ENCODE measurements around the gene MGME1. TPM values are rescaled to one million over a fixed set of nuclear protein-coding genes. Genes with fewer than 3 reads are reported as not detected.

MGME1 gene
- total RNA-seq, 1 experiment from 2014 or later: 56.0 TPM

DNA sequence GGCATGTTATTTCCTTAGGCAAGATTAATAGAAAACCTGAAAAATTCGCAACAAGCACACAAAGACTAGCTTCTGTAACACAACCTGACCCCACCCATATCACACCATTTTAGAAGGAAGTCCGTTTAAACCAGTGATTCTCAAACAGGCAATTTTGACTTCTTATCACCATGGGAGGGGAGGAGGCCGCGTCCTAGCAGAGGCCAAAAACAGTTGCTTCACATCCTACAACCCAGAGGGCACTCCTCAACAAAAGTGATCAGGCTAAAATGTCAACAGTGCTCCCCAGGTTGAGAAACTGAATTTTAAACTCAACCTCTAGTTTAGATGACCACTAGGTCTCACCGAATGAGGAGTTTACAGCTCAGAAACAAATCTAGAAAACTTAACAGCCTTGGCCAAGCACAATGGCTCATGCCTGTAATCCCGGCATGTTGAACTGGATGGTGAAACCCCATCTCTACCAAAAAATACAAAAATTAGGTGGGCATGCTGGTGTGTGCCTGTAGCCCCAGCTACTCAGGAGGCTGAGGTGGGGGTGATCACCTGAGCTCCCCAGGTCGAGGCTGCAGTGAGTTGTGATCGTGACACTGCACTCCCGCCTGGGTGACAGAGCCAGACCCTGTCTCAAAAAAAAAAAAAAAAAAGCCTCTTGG is 3.6 kb upstream of the MGME1 start (continued):
- TF ChIP-seq, protein P1, sequence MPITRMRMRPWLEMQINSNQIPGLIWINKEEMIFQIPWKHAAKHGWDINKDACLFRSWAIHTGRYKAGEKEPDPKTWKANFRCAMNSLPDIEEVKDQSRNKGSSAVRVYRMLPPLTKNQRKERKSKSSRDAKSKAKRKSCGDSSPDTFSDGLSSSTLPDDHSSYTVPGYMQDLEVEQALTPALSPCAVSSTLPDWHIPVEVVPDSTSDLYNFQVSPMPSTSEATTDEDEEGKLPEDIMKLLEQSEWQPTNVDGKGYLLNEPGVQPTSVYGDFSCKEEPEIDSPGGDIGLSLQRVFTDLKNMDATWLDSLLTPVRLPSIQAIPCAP (CRISPR knock-in tag; IDR thresholded peaks at IDR 0.05): no peak
- TF ChIP-seq NFATC4 (CRISPR knock-in tag; IDR thresholded peaks at IDR 0.05): 0 out of 2 replicates have a peak, but pooled peaks have one; percentile 28

DNA sequence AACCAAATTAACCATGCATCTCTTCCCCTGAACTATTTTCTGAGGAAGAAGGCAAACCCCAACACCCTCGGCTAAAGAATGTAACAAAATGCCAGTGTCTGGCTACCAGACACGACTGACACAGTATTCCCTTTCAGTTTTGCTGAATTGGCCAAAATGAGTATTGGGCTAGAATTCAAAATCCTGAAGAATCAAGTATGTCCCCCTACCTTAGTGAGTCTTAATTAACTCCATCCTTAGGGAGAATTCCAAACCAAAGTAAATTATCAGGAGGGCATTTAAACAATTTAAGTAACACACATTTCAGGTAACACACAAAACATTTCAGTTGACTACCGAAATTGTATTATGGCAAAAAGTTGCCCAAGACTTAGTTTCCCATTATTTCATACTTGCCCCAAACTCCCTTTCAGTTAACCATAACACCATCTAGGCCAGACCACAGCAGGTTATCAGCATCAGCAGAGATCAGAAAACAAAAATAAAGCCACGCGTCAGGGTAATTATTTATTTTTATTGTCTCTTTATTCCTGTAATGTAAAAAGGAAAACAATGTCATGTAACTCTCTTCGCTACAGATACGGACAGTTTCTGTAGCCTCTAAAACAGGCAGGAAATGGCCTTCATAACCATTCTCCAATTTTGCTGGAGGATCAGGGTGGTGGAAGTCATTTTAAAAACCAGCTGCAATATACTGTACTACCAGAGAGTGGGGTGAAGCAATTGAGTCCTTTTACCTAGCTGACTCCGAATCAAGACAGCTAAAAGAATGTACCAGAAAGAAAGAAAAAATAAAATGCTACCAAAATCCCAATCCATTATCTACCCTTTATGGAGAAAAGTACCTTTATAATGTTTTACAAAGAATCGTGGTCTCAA is 2.1 kb upstream of the MGME1 start:
- ATAC-seq (no peak), DNase-seq (ENCODE audit: low spot score) (no peak)
- Mint-ChIP-seq H3K27ac (peak overlapping the region; percentile 96), H3K4me1 (peaks cover 56% of the 10 kb centered on the region), H3K9me3 (no peaks in the 10 kb centered on the region), H3K4me3 (peak overlapping the region; percentile 86), H3K36me3 (peaks cover 53% of the 10 kb centered on the region), H3K27me3 (ENCODE audit: low read depth) (no peaks in the 10 kb centered on the region)
- ChIA-PET POLR2A (interaction anchor here (1.0 to 1.2 kb wide), 2 partner anchors 284 to 349 kb away, joined by 4 to 5 read pairs; partner anchors contain the start of gene RRBP1), CTCF (interaction anchor here (1.0 to 1.4 kb wide), 2 partner anchors 17 to 28 kb away, joined by 3 to 8 read pairs; no protein-coding TSS in a partner anchor)
- TF ChIP-seq CBFB (CRISPR knock-in tag; IDR thresholded peaks at IDR 0.05; ENCODE audit: low read depth) (no peak), JAZF1 (CRISPR knock-in tag; IDR thresholded peaks at IDR 0.05) (no peak)
- TF ChIP-seq, protein P2, sequence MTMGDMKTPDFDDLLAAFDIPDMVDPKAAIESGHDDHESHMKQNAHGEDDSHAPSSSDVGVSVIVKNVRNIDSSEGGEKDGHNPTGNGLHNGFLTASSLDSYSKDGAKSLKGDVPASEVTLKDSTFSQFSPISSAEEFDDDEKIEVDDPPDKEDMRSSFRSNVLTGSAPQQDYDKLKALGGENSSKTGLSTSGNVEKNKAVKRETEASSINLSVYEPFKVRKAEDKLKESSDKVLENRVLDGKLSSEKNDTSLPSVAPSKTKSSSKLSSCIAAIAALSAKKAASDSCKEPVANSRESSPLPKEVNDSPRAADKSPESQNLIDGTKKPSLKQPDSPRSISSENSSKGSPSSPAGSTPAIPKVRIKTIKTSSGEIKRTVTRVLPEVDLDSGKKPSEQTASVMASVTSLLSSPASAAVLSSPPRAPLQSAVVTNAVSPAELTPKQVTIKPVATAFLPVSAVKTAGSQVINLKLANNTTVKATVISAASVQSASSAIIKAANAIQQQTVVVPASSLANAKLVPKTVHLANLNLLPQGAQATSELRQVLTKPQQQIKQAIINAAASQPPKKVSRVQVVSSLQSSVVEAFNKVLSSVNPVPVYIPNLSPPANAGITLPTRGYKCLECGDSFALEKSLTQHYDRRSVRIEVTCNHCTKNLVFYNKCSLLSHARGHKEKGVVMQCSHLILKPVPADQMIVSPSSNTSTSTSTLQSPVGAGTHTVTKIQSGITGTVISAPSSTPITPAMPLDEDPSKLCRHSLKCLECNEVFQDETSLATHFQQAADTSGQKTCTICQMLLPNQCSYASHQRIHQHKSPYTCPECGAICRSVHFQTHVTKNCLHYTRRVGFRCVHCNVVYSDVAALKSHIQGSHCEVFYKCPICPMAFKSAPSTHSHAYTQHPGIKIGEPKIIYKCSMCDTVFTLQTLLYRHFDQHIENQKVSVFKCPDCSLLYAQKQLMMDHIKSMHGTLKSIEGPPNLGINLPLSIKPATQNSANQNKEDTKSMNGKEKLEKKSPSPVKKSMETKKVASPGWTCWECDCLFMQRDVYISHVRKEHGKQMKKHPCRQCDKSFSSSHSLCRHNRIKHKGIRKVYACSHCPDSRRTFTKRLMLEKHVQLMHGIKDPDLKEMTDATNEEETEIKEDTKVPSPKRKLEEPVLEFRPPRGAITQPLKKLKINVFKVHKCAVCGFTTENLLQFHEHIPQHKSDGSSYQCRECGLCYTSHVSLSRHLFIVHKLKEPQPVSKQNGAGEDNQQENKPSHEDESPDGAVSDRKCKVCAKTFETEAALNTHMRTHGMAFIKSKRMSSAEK (CRISPR knock-in tag; IDR thresholded peaks at IDR 0.05; ENCODE audit: borderline replicate concordance): peak; percentile 27; the same call in 1 of the 2 replicates
- TF ChIP-seq, protein P3, sequence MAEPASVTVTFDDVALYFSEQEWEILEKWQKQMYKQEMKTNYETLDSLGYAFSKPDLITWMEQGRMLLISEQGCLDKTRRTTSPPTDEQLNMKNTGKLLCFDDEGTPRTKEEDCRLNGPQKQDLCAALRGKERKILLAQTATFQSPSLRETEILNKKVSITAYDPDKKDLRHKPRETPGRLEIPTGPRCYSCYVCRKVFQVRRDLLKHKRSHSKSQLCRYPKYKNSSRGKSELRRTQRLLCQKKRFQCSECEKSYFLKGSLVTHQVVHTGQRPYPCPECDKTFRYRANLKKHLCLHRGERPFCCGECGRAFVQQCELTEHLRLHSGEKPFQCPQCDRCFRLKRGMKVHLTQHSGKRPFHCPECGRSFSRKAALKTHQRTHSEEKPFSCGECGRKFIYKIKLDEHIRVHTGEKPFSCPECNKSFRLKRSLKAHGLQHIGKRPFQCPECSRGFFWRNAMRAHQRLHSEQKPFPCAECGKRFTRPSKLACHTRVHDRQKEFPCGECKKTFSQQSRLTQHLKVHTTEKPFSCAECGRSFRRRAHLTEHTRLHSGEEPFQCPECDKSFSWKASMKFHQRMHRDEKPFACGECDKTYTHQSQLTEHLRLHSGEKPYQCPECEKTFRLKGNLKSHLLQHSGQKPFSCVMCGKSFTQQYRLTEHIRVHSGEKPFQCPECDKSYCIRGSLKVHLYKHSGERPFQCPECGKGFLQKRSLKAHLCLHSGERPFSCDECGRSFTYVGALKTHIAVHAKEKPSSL (CRISPR knock-in tag; conservative IDR thresholded peaks at IDR 0.05): no peak
- TF ChIP-seq, protein P4, sequence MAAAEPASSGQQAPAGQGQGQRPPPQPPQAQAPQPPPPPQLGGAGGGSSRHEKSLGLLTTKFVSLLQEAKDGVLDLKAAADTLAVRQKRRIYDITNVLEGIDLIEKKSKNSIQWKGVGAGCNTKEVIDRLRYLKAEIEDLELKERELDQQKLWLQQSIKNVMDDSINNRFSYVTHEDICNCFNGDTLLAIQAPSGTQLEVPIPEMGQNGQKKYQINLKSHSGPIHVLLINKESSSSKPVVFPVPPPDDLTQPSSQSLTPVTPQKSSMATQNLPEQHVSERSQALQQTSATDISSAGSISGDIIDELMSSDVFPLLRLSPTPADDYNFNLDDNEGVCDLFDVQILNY (CRISPR knock-in tag; IDR thresholded peaks at IDR 0.05): no peak

DNA sequence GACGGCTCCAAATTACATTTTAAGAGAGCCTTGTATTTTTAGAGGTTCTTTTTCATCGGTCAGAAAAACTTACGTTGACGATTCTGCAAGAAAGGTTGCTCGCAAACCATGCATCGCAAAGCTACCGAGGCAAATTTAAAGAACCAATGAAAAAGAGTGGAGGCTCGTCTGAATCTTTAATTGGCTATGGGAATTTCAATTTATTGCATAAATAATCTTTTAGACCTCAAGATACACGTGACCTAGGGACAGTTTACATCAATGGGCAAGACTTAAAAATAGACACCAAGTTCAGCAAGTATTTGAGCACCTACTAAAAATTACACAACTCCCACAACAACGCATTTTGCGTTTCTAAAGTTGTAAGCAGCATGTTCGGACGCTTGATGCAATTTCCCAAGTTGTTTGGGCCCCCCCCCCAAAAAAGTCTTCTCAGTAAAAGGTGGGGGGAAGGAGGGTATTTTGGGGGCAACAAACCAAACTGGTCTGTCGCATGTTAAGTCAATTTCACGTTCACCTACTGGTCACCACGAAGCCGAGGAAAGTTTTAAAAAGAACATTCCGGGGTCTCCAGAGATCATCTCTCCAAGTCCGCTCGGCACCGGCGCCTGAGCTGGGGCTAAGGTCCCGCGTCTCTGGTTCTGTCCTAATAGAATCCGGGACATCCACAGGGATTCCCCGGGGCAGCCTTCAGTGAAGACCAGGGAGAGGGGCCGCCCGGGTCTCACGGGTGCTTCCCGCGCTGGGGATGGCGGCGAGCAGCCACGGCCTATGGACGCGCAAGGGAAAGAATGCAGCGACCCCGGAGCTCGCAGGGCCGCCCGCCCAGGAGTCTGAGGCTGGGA is 1.1 kb upstream of the MGME1 start:
- peak overlapping the region; percentile 96 for H3K27ac Mint-ChIP-seq
- no peaks in the 10 kb centered on the region for H3K27me3 Mint-ChIP-seq (ENCODE audit: low read depth)
- DNase-seq (ENCODE audit: low spot score) (no peak), ATAC-seq (no peak)
- no peaks in the 10 kb centered on the region for H3K9me3 Mint-ChIP-seq
- ChIA-PET POLR2A (interaction anchor here (1.0 to 1.3 kb wide), 2 partner anchors 73 to 285 kb away, joined by 3 to 5 read pairs; partner anchors contain the start of gene RRBP1), CTCF (interaction anchor here (1.0 kb wide), 1 partner anchor 16 kb away, joined by 3 read pairs; no protein-coding TSS in a partner anchor)
- H3K36me3 Mint-ChIP-seq: peaks cover 59% of the 10 kb centered on the region
- H3K4me3 Mint-ChIP-seq: peak overlapping the region; percentile 86
- peaks cover 55% of the 10 kb centered on the region for H3K4me1 Mint-ChIP-seq
- no peak for TF ChIP-seq CREM (CRISPR knock-in tag; IDR thresholded peaks at IDR 0.05)
- TF ChIP-seq, protein P5, sequence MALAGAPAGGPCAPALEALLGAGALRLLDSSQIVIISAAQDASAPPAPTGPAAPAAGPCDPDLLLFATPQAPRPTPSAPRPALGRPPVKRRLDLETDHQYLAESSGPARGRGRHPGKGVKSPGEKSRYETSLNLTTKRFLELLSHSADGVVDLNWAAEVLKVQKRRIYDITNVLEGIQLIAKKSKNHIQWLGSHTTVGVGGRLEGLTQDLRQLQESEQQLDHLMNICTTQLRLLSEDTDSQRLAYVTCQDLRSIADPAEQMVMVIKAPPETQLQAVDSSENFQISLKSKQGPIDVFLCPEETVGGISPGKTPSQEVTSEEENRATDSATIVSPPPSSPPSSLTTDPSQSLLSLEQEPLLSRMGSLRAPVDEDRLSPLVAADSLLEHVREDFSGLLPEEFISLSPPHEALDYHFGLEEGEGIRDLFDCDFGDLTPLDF (CRISPR knock-in tag; IDR thresholded peaks at IDR 0.05): no peak
- TF ChIP-seq, protein P2 (CRISPR knock-in tag; IDR thresholded peaks at IDR 0.05; ENCODE audit: borderline replicate concordance): 0 out of 2 replicates have a peak, but pooled peaks have one; percentile 41
- TF ChIP-seq, protein P6, sequence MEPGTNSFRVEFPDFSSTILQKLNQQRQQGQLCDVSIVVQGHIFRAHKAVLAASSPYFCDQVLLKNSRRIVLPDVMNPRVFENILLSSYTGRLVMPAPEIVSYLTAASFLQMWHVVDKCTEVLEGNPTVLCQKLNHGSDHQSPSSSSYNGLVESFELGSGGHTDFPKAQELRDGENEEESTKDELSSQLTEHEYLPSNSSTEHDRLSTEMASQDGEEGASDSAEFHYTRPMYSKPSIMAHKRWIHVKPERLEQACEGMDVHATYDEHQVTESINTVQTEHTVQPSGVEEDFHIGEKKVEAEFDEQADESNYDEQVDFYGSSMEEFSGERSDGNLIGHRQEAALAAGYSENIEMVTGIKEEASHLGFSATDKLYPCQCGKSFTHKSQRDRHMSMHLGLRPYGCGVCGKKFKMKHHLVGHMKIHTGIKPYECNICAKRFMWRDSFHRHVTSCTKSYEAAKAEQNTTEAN (CRISPR knock-in tag; IDR thresholded peaks at IDR 0.05): 0 out of 2 replicates have a peak, but pooled peaks have one; percentile 8
- peak; percentile 9; the same call in 1 of the 2 replicates for TF ChIP-seq NFATC4 (CRISPR knock-in tag; IDR thresholded peaks at IDR 0.05)
